ENCODE data around the gene MGST2.
"Not testable (repeated sequence)": the region's sequence is repeated elsewhere in the genome, so short reads cannot be mapped to it uniquely, and the experiment has no call there.

The MGST2 gene

GRCh38 chr4:139665690-139666529 is at the start of gene MGST2:
Gene MGST2, plus strand, starts transcription at chr4:139665819. Its CDS starts 201 bp downstream, at chr4:139666020.
- no peak for DNase-seq (ENCODE audit: low read depth)

GRCh38 chr4:139617702-139618490 is 47.7 kb upstream of the MGST2 start:
- no peak for DNase-seq (ENCODE audit: low read depth)

- DNase-seq (ENCODE audit: low read depth): no peak
Observed at GRCh38 chr4:139619644-139620043, 46.0 kb upstream of the MGST2 start.

GRCh38 chr4:139622901-139623381 is 42.7 kb upstream of the MGST2 start:
- no peak for DNase-seq (ENCODE audit: low read depth)

GRCh38 chr4:139624441-139625092 is 41.1 kb upstream of the MGST2 start:
- no peak for DNase-seq (ENCODE audit: low read depth)

GRCh38 chr4:139625093-139625455 is 40.5 kb upstream of the MGST2 start:
- DNase-seq (ENCODE audit: low read depth): no peak

- no peak for DNase-seq (ENCODE audit: low read depth)
Observed at GRCh38 chr4:139625482-139625881, 40.1 kb upstream of the MGST2 start.

- no peak for DNase-seq (ENCODE audit: low read depth)
Observed at GRCh38 chr4:139628184-139629012, 37.2 kb upstream of the MGST2 start.

GRCh38 chr4:139629436-139630125 is 36.0 kb upstream of the MGST2 start:
- DNase-seq (ENCODE audit: low read depth): no peak

- no peak for DNase-seq (ENCODE audit: low read depth)
Observed at GRCh38 chr4:139630126-139630495, 35.5 kb upstream of the MGST2 start.

GRCh38 chr4:139630991-139631390 is 34.6 kb upstream of the MGST2 start:
- no peak for DNase-seq (ENCODE audit: low read depth)

GRCh38 chr4:139631791-139632190 is 33.8 kb upstream of the MGST2 start:
- no peak for DNase-seq (ENCODE audit: low read depth)

GRCh38 chr4:139632739-139633138 is 32.9 kb upstream of the MGST2 start:
- not testable (repeated sequence) for DNase-seq (ENCODE audit: low read depth)

GRCh38 chr4:139633195-139633594 is 32.4 kb upstream of the MGST2 start:
- no peak for DNase-seq (ENCODE audit: low read depth)

GRCh38 chr4:139633661-139634060 is 32.0 kb upstream of the MGST2 start:
- DNase-seq (ENCODE audit: low read depth): no peak

GRCh38 chr4:139635966-139636365 is 29.7 kb upstream of the MGST2 start:
- DNase-seq (ENCODE audit: low read depth): no peak

- not testable (repeated sequence) for DNase-seq (ENCODE audit: low read depth)
Observed at GRCh38 chr4:139638306-139638705, 27.3 kb upstream of the MGST2 start.

GRCh38 chr4:139639654-139640053 is 26.0 kb upstream of the MGST2 start:
- DNase-seq (ENCODE audit: low read depth): no peak

- no peak for DNase-seq (ENCODE audit: low read depth)
Observed at GRCh38 chr4:139641218-139641617, 24.4 kb upstream of the MGST2 start.

GRCh38 chr4:139642364-139642763 is 23.3 kb upstream of the MGST2 start:
- no peak for DNase-seq (ENCODE audit: low read depth)
